Activated CD8-positive, alpha-beta memory T cell treated with anti-CD3 and anti-CD28 coated beads for 36 hours (primary cell): ENCODE measurements around the gene CEACAM21. TPM values are rescaled to one million over a fixed set of nuclear protein-coding genes. Genes with fewer than 3 reads are reported as not detected.

ENCODE experiments used
- CTCF ChIA-PET: fragments of 350-600 bp; sonication (Branson Sonifier 250); formaldehyde crosslinking; loops from one replicate; lab custom pipeline; 2021; ENCODE audit warnings: antibody characterized with exemption; lab: Charles Lee
- POLR2A ChIA-PET: fragments of 350-600 bp; sonication (Branson Sonifier 250); formaldehyde crosslinking; loops from one replicate; lab custom pipeline; 2021; ENCODE audit warnings: antibody characterized with exemption; lab: Charles Lee
- total RNA-seq, 2 experiments: library from RNA; stranded (reverse); gene quantifications; one replicate each; pipeline ENCODE4 v1.2.3, GENCODE V29; 2021

Gene CEACAM21
- total RNA-seq, result 10 to 100 TPM; 41.9 to 43.8 TPM

DNA sequence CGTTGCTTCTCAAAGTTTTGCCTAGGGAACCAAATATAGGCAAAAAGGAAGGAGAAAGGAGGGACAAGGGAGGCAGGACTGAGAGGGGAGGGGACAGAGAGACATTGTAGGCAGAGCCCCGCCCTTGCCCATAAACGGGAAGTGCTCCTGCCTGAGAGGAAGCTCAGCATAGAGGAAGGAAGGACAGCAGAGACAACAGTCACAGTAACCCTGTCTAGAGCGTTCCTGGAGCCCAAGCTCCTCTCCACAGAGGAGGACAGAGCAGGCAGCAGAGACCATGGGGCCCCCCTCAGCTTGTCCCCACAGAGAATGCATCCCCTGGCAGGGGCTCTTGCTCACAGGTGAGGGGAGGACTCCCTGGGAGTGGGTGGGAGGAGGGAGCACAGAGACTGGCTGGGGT is at the start of gene CEACAM21:
Gene CEACAM21 (plus strand): TSS at position 169 of the 400 bp plus-strand sequence. CDS start 109 bp downstream, at position 278.
- ChIA-PET CTCF (interaction anchor here (0.7 to 1.7 kb wide), 5 partner anchors 13 to 127 kb away, joined by 3 to 9 read pairs (median 3); no protein-coding TSS in a partner anchor), POLR2A (interaction anchor here (1.2 kb wide), 1 partner anchor 12 kb away, joined by 3 read pairs; no protein-coding TSS in a partner anchor)

DNA sequence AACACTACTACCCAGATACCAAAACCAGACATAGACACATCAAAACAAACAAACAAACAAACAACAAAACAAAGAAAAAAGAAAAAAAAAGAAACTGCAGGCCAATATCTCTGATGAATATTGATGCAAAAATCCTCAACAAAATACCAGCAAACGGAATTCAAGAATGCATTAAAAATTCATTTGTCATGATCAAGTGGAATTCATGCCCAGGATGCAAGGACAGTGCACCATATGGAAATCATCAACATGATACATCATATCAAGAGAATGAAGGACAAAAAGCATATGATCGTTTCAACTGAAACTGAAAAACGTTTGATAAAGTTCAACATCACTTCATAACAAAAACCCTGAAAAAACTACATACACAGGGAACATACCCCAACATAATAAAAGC is 48.9 kb upstream of the CEACAM21 start:
- ChIA-PET POLR2A (no interaction called here), CTCF (no interaction called here)

DNA sequence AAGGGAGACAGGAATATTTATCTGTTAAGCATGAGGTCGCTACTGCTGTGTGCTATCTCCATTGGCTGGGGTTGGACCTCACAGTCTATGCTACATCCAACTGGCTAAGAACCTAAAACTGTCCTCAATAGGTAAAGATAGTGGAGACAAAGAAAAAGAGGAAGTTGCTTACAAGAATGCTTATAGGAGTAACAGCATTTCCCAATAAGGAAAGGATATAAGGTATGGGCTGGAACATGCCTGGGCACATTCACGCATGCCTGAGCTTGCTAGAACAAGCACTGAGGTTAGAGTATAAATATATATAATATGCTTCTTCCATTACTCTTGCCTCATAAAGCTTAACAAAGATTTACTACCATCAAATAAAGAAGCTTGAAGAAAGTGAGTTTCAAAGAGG is 47.9 kb upstream of the CEACAM21 start:
- POLR2A ChIA-PET, result no interaction called here
- CTCF ChIA-PET, result interaction anchor here (0.6 to 1.2 kb wide), 4 partner anchors 18 to 79 kb away, joined by 3 read pairs; no protein-coding TSS in a partner anchor

DNA sequence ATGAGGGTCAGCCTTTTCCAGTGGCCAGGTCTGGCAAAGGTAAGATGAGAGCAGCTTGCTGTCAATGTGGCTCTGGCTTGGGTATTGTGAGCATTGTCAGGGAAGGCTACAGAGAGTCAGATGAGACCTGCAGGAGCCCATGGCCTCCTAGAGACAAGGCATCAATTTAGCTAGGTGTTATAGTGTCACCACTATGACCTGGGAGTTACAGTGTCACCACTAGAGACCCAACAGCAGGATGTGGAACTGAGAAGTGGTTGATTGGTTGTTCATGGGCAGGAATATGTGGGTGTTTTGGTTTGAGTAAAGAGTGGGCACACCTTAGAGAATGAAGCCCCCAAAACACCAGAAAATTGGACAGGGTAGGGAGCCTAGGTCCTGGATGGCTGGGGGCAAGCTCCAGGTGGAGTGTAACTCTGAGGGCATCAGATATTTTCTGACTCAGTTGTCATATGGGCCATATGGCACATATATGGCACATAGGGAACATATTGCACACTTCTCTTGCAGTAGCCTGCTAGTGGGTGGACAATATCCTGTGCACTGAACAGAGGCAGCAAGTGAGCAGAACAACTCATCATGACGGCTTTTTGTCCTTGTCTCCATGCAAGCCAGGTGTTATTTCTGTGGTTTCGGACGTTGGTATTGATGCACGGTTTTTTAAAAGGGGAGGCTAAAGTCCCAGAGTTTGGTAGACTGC is 46.3 kb upstream of the CEACAM21 start:
- CTCF ChIA-PET, result interaction anchor here (0.8 to 1.7 kb wide), 8 partner anchors 13 to 79 kb away, joined by 3 to 10 read pairs (median 3); partner anchors contain the start of gene CEACAM21
- POLR2A ChIA-PET, result interaction anchor here (0.6 kb wide), 1 partner anchor 180 kb away, joined by 5 read pairs; no protein-coding TSS in a partner anchor

DNA sequence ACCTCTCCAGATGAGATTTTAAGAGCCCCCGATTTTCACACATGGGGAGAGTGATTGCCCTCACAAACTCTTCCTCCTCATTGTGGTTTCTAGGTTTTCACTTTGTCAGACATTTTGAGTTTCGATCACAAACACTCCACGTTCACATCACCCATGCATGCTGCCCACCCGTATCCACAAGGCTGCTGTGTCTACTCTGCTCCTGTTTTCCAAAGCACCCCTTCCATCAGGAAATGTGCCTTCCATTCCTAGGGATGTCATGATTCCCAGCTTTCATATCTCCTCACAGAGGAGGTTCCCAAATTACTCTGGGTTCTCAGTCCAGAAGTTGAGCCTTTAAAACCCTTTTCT is 45.8 kb upstream of the CEACAM21 start:
- CTCF ChIA-PET, result interaction anchor here (0.9 to 1.7 kb wide), 7 partner anchors 10 to 79 kb away, joined by 3 to 10 read pairs (median 3); partner anchors contain the start of gene CEACAM21

DNA sequence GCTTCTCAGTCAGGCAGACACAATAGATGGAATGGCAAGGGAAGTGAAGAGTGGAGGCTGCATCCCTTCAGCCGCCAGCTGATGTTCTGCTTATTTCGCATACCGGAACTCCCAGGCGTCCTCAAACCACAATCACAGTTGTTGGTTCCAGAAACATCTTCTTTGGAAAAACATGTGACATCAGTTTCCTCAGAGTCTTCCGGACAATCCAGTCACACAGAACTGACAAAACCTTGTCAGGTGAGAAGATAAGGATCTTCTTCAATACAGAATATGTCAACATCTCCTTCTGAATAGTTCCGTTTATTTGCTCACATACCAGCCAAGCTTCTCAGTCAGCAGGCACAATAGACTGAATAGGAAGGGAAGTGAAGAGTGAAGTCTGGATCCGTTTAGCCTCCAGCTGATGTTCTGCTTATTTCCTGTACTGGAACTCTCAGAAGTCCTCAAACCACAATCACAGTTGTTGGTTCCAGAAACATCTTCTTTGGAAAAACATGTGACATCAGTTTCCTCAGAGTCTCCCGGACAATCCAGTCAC is 45.1 kb upstream of the CEACAM21 start:
- ChIA-PET POLR2A (interaction anchor here (0.5 to 1.4 kb wide), 3 partner anchors 23 to 179 kb away, joined by 3 to 4 read pairs (median 3); no protein-coding TSS in a partner anchor), CTCF (interaction anchor here (0.6 to 2.4 kb wide), 8 partner anchors 9 to 112 kb away, joined by 3 to 6 read pairs (median 4); partner anchors contain the start of gene CEACAM21)

More for the DNA sequence above, 45.8 kb upstream of the CEACAM21 start:
- POLR2A ChIA-PET, result interaction anchor here (0.6 to 1.4 kb wide), 2 partner anchors 33 to 180 kb away, joined by 4 to 5 read pairs; no protein-coding TSS in a partner anchor

DNA sequence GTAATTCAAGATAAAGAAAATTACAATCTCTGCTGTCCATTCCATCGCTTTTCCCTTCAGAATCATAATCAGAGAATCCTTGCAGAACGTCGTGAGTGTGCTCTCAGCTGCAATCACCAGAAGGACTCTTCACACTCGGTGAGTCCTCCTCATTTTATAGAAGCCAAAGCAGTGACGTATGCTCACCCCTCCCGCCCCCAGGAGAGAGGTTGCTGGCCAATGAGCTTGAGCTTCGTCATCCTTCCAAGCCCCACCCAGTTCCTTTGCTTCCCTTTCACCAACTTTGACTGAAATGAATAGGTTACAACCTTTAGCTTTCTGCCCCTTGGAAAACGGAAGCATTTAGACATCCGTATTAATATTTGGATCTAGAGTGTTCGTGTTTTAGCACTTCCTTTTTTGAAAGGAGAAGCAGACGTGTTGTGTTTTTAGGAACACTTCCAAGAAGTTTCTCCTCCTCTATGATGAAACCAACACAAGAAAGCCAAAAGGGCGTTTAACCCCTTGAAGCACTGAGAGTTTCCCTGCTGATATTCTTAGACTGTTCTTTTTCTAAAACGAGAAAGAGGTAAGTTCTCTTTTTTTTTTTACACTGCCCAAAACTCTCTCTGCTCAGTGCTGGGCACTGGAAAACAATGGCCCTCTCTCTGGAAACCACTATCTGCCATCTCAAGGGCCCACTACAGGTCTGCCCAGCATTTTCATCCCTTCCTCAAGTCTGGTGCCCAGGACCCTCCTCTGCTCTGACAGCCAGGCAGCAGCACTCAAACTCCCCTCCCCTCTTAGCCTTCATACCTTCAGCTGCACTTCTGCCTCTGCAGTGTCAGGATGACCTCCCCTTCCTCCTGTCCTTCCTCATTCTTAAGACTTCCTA is 44.3 kb upstream of the CEACAM21 start:
- ChIA-PET POLR2A (interaction anchor here (0.5 to 1.4 kb wide), 4 partner anchors 15 to 180 kb away, joined by 3 to 4 read pairs (median 3); no protein-coding TSS in a partner anchor), CTCF (interaction anchor here (0.6 to 2.4 kb wide), 4 partner anchors 12 to 83 kb away, joined by 3 to 5 read pairs (median 3); no protein-coding TSS in a partner anchor)

DNA sequence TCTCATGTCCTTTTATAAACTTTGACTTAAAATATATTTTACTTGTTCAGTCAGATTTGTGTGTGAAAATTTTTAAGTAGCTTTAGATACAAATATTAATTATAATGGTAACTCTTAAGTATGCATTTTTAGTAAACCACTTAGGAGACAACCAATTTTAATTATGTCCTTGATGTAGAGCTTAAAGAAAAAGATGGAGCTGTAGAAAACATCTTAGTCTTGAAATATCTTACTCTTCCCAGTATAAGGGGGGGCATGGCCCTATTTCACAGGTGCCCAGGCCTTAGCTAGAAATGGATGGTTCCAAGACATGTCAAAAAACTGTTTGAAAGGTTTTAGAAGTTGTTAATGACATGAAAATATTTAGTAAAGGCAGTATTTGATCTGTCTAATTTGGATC is 43.4 kb upstream of the CEACAM21 start:
- ChIA-PET CTCF (interaction anchor here (0.6 to 2.4 kb wide), 3 partner anchors 12 to 84 kb away, joined by 3 to 5 read pairs (median 3); no protein-coding TSS in a partner anchor), POLR2A (no interaction called here)

DNA sequence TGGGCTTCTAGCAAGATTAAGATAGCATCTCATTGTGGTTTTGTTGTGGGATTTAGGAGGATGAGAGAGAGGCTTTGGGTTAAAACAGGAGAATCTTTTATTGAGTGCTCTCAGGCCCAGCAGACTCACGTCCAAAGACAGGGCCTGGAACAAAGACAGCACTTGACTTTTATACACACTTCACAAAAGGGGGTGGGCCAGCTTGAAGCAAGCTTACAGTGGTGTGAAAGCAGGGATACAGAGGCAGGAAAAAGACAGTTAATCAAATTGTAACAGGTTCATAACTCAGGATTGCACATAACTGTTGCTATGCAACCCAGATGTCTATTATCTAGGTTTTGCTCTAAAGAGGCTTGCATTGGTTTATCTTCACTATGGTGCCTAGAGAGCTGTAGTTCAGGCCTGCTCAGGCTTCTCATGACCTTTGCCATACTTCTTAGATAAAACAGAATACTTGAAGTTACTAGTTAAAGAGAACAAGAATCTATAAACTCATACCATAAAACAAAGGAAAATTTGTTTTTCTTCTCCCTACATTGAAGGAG is 42.2 kb upstream of the CEACAM21 start:
- POLR2A ChIA-PET, result interaction anchor here (1.0 kb wide), 1 partner anchor 30 kb away, joined by 3 read pairs; no protein-coding TSS in a partner anchor
- CTCF ChIA-PET, result interaction anchor here (0.6 to 1.4 kb wide), 4 partner anchors 9 to 84 kb away, joined by 3 read pairs; no protein-coding TSS in a partner anchor

DNA sequence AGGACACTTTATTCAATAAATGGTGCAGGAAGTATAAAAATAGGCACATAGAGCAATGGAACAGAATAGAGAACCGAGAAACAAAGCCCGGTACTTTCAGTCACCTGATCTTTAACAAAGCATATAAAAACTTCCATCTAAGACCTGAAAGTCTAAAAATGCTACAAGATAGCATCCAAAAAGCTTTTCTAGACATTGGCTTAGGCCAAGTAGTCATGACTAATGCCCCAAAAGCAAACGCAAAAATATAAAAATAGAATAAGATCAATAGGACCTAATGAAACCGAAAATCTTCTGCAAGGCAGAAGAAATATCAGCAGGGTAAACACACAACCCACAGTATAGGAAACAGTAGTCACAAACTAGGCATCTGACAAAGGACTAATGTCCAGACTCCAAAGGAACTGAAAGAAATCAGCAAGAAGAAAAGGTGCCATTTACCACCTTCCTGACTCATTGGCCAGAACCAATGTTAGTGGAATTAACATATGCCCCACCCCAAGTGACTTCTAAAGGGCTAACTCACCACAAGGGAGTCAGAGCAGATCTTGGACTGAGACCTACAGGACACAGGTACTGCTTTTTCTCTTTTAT is 40.8 kb upstream of the CEACAM21 start:
- CTCF ChIA-PET, result interaction anchor here (1.0 to 2.0 kb wide), 4 partner anchors 12 to 86 kb away, joined by 3 to 7 read pairs (median 3); no protein-coding TSS in a partner anchor
- POLR2A ChIA-PET, result no interaction called here

DNA sequence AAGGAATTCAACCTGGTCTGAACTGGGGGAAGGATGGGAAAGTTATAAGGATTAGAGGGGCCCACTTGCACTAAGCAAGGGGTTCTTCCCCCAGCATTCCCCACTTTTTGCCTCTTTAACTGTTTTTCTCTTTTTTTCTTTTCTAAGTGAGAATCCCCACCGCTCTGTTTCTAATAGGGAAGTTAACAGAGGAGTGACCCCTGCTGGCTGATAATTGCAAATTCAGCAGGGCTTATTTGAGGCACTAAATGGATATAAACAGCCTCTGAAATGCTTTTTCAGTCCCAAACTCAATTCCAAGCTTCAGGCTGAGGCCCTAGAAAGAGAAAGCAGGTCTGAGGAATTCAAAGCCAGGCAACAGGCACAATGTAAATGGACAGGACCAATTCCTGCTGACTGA is 38.2 kb upstream of the CEACAM21 start:
- ChIA-PET POLR2A (no interaction called here), CTCF (interaction anchor here (1.0 to 3.1 kb wide), 8 partner anchors 8 to 88 kb away, joined by 3 to 13 read pairs (median 4); no protein-coding TSS in a partner anchor)

DNA sequence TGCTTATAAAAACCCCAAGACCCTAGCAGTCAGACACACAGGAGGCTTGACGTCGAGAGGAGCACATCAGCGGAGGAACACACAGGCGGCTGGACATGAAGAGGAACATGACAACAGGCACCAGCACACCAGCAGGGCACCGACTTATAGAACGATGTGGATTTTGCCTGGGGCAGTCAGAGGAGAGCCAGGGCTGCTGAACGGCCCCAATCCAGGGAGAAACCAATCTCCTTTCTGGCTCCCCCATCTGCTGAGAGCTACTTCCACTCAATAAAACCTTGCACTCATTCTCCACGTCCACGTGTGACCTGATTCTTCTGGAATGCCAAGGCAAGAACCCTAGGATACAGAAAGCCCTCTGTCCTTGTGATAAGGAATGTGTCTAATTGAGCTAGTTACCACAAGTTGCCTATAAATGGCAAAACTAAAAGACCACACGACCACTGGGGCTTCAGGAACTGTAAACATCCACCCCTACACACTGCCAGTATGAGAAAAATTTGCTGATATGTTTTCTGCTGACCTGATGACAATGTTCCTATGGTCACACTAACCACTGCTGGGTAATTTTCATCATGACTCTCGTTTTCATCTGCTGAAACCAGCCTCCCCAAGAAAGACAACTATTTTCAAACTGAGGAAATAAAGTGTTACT is 35.8 kb upstream of the CEACAM21 start:
- POLR2A ChIA-PET, result no interaction called here
- CTCF ChIA-PET, result interaction anchor here (0.5 to 3.1 kb wide), 8 partner anchors 10 to 336 kb away, joined by 3 to 13 read pairs (median 4); no protein-coding TSS in a partner anchor

DNA sequence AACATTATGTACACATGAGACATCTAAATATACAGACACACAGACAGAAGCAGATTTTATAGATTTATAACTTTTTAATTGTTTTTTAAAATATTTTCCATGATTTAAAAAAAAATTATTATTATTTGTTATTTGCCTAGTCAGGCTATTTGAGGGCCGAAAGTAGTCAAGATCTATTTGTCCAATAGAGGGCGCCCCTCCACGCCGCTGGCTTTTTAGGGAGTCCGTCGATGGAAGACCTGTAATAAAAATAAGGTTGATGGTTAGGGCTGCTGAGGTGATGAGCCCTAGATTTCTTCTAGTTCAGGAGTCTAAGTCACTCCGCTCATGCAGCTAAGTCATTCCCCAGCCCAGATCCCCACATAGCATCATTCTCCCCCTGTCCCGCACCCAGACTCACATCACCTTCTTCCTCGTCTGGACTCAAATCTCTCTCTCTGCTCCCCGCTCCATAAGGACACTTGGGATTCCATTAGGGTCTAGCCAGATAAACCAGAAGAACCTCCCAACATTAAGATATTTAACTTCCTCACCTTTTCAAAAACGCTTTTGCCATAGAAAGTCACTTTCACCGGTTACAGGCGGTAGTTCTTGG is 33.9 kb upstream of the CEACAM21 start:
- ChIA-PET POLR2A (no interaction called here), CTCF (interaction anchor here (0.6 to 2.4 kb wide), 12 partner anchors 8 to 102 kb away, joined by 3 to 14 read pairs (median 3); partner anchors contain the start of gene DMAC2)

DNA sequence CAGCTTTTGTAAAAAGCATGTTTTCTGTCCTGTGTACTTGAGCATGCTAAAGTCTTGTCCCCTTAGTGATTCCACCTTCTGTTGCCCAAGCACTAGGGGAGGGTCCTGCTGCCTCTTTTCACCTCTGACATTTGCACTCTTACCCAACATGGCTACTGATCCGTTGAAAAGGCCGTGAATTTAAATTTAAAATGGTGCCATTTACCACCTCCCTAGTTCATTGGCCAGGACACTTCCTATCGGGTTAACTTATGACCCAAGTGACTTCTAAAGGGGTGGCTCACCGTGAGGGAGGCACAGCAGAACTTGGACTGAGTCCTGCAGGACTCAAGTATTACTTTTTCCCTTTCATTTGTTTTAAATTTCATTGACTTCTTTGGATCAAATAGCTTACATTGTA is 33.3 kb upstream of the CEACAM21 start:
- ChIA-PET CTCF (interaction anchor here (0.6 to 2.4 kb wide), 13 partner anchors 8 to 103 kb away, joined by 3 to 14 read pairs (median 3); partner anchors contain the start of gene DMAC2), POLR2A (no interaction called here)

DNA sequence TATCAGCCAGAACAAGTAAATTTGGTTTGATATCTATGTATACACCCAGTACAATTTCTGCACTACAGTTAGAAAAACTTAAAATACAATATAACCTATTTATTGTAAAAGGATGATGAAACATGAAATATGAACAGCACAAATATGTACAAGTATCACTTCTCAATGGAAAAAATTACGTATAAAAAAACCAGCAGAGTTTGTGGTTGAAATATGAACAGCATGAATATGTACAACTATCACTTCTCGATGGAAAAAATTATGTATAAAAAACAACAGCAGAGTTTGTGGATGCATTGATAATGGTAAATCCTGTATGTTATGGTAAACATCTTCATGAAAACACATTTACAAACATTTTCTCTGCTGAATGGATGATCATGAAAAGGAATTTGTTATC is 32.4 kb upstream of the CEACAM21 start:
- CTCF ChIA-PET, result interaction anchor here (1.0 to 1.6 kb wide), 4 partner anchors 11 to 29 kb away, joined by 3 to 9 read pairs (median 4); no protein-coding TSS in a partner anchor

DNA sequence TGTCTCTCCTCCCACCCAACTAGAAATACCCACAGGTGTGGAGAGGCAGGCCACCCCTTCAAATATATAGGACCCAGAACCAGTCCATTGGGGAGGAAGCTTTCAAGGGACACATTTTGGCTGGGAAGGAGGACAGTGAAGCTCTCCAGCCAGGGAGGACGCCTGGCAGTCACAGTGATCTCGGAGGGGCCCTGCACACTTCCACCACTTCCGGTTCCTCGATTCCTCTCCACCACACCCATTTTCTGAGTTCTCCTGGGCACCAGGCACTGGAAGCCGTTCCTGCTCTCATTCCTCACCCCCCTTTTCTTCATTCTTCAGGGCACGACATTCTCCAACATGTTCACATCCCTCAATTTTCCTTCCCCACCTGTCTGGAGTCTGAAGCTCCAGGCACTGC is 30.4 kb upstream of the CEACAM21 start:
- ChIA-PET POLR2A (interaction anchor here (2.4 kb wide), 1 partner anchor 11 kb away, joined by 12 read pairs; no protein-coding TSS in a partner anchor), CTCF (interaction anchor here (0.6 to 3.0 kb wide), 9 partner anchors 8 to 180 kb away, joined by 3 to 13 read pairs (median 3); no protein-coding TSS in a partner anchor)

More for the DNA sequence above, 32.4 kb upstream of the CEACAM21 start:
- POLR2A ChIA-PET, result interaction anchor here (0.6 kb wide), 1 partner anchor 20 kb away, joined by 3 read pairs; no protein-coding TSS in a partner anchor
